Naive thymus-derived CD4-positive, alpha-beta T cell (primary cell): ENCODE data around the gene ANXA8. TPM values are rescaled to one million over a fixed set of nuclear protein-coding genes. Genes with fewer than 3 reads are reported as not detected.

Source experiments
- ATAC-seq: fragments of 150-1000 bp; cut with Tn5 transposase; 2 replicates; pipeline ENCODE4 v1.10.0; 2021; ENCODE audit warnings: mild to moderate bottlenecking, moderate library complexity
- CTCF ChIA-PET: fragments of 350-600 bp; sonication (Branson Sonifier 250); formaldehyde crosslinking; loops from one replicate; lab custom pipeline; 2021; ENCODE audit warnings: antibody characterized with exemption; lab: Charles Lee
- POLR2A ChIA-PET: fragments of 350-600 bp; sonication (Branson Sonifier 250); formaldehyde crosslinking; loops from one replicate; lab custom pipeline; 2021; ENCODE audit warnings: antibody characterized with exemption, inconsistent platforms; lab: Charles Lee
- DNase-seq, 9 donors: peaks; one replicate each; pipeline versions ENCODE4 v3.0.0 to v3.0.0-alpha.2; 2020 to 2022; ENCODE audit warnings: mixed read lengths in 1 of 9
- H3K27ac ChIP-seq: one replicate; pipeline ENCODE4 v1.7.0; 2013; ENCODE audit warnings: mild to moderate bottlenecking, low read depth, low read length, moderate library complexity
- H3K27me3 ChIP-seq, 2 donors: one replicate each; pipeline ENCODE4 v1.7.0; 2013; ENCODE audit warnings: low read length in 2 of 2, mild to moderate bottlenecking in 2 of 2, moderate library complexity in 2 of 2; ENCODE audit not compliant: control insufficient read depth in 2 of 2, insufficient read depth in 2 of 2
- H3K36me3 ChIP-seq, 3 experiments: 1 replicate in 2 of 3; 2 replicates in 1 of 3; pipeline ENCODE4 v1.7.0; 2013; ENCODE audit warnings: low read length in 3 of 3, mild to moderate bottlenecking in 3 of 3, moderate library complexity in 1 of 3; ENCODE audit not compliant: insufficient read depth in 3 of 3, control insufficient read depth in 2 of 3
- H3K4me1 ChIP-seq, 2 donors: one replicate each; pipeline ENCODE4 v1.7.0; 2013; ENCODE audit warnings: low read length in 2 of 2, mild to moderate bottlenecking in 2 of 2, moderate library complexity in 1 of 2; ENCODE audit not compliant: control insufficient read depth in 2 of 2, insufficient read depth in 2 of 2
- H3K4me3 ChIP-seq: 2 replicates; pipeline ENCODE4 v1.7.0; 2013; ENCODE audit warnings: mild to moderate bottlenecking, low read length
- H3K9me3 ChIP-seq, 3 experiments: 1 replicate in 2 of 3; 2 replicates in 1 of 3; pipeline ENCODE4 v1.7.0; 2013; ENCODE audit warnings: low read length in 3 of 3; ENCODE audit not compliant: control insufficient read depth in 2 of 3
- H3K27ac Mint-ChIP-seq, 9 donors: one replicate each; pipeline ENCODE4 v1.8.0; 2020 to 2022; ENCODE audit warnings: mixed read lengths in 9 of 9, mild to moderate bottlenecking in 8 of 9, moderate library complexity in 5 of 9, inconsistent platforms in 2 of 9
- H3K27me3 Mint-ChIP-seq, 5 donors: one replicate each; pipeline ENCODE4 v1.8.0; 2021 to 2022; ENCODE audit warnings: mixed read lengths in 5 of 5, mild to moderate bottlenecking in 1 of 5
- H3K36me3 Mint-ChIP-seq, 5 donors: one replicate each; pipeline ENCODE4 v1.8.0; 2020 to 2022; ENCODE audit warnings: mixed read lengths in 5 of 5, mild to moderate bottlenecking in 3 of 5, inconsistent platforms in 1 of 5
- H3K4me1 Mint-ChIP-seq, 7 donors: one replicate each; pipeline ENCODE4 v1.8.0; 2020 to 2022; ENCODE audit warnings: mixed read lengths in 7 of 7, mild to moderate bottlenecking in 3 of 7, inconsistent platforms in 1 of 7
- H3K4me3 Mint-ChIP-seq, 10 donors: one replicate each; pipeline ENCODE4 v1.8.0; 2020 to 2022; ENCODE audit warnings: mild to moderate bottlenecking in 10 of 10, mixed read lengths in 10 of 10, moderate library complexity in 6 of 10, inconsistent platforms in 2 of 10
- H3K9me3 Mint-ChIP-seq, 11 donors: one replicate each; pipeline ENCODE4 v1.8.0; 2020 to 2022; ENCODE audit warnings: mixed read lengths in 11 of 11, mild to moderate bottlenecking in 4 of 11, inconsistent platforms in 1 of 11, moderate library complexity in 1 of 11
- intact Hi-C, 2 donors: fragments of 100-400 bp; cut with micrococcal nuclease; formaldehyde crosslinking; loops; one replicate each; pipeline ENCODE4 v1.15.1; 2023
- polyA plus RNA-seq, 2 donors: library from polyadenylated mRNA; unstranded; fragments of 300-500 nt; fragmentation: Illumina TruSeq; gene quantifications; one replicate each; pipeline ENCODE4 v1.2.3, GENCODE V29; 2021
- total RNA-seq, 6 experiments: library from RNA in 5 of 6; stranded (reverse) in 5 of 6; gene quantifications; 1 replicate in 5 of 6; 2 replicates in 1 of 6; pipeline ENCODE4 v1.2.3 and lab custom pipeline; 2021 to 2026

The ANXA8 gene
- total and polyA plus RNA-seq, 7 experiments from 2014 or later: 0.63 TPM; not detected in 6

GRCh38 chr10:47447705-47448104 lies 36.2 kb downstream of the ANXA8 start:
- intact Hi-C loops: no loop called here
- H3K4me1 ChIP-seq: peaks cover 0 to 3% of the 10 kb centered on the region in 2 donors
- H3K4me1 Mint-ChIP-seq: peaks cover 0 to 18% (median 16%) of the 10 kb centered on the region in 7 donors
- H3K36me3 Mint-ChIP-seq: peaks cover 0 to 10% (median 4%) of the 10 kb centered on the region in 5 donors
- peaks cover 0 to 25% (median 0%) of the 10 kb centered on the region in 3 experiments for H3K9me3 ChIP-seq
- no peak for ATAC-seq
- H3K9me3 Mint-ChIP-seq: peaks cover 4 to 28% (median 14%) of the 10 kb centered on the region in 11 donors
- peaks cover 0 to 7% (median 3%) of the 10 kb centered on the region in 5 donors for H3K27me3 Mint-ChIP-seq
- POLR2A ChIA-PET: no interaction called here
- no peaks in the 10 kb centered on the region for H3K36me3 ChIP-seq
- CTCF ChIA-PET: no interaction called here
- H3K4me3 Mint-ChIP-seq: peak overlapping the region in 1 of 10 donors; percentile 1
- no peak overlapping the region for H3K4me3 ChIP-seq
- no peak overlapping the region for H3K27ac ChIP-seq
- DNase-seq: no peak
- no peaks in the 10 kb centered on the region for H3K27me3 ChIP-seq
- H3K27ac Mint-ChIP-seq: no peak overlapping the region

GRCh38 chr10:47447209-47447608 lies 36.7 kb downstream of the ANXA8 start:
- H3K36me3 Mint-ChIP-seq: peaks cover 0 to 10% (median 4%) of the 10 kb centered on the region in 5 donors
- Histone ChIP-seq H3K4me3 (no peak overlapping the region), H3K27me3 (no peaks in the 10 kb centered on the region), H3K36me3 (no peaks in the 10 kb centered on the region), H3K4me1 (peaks cover 0 to 3% of the 10 kb centered on the region in 2 donors), H3K9me3 (peaks cover 0 to 25% (median 0%) of the 10 kb centered on the region in 3 experiments), H3K27ac (no peak overlapping the region)
- ATAC-seq: no peak
- H3K27me3 Mint-ChIP-seq: peaks cover 0 to 12% (median 6%) of the 10 kb centered on the region in 5 donors
- intact Hi-C loops: no loop called here
- peaks cover 4 to 28% (median 14%) of the 10 kb centered on the region in 11 donors for H3K9me3 Mint-ChIP-seq
- ChIA-PET CTCF (no interaction called here), POLR2A (no interaction called here)
- H3K4me1 Mint-ChIP-seq: peaks cover 0 to 18% (median 16%) of the 10 kb centered on the region in 7 donors
- DNase-seq: no peak
- no peak overlapping the region for H3K4me3 Mint-ChIP-seq
- H3K27ac Mint-ChIP-seq: no peak overlapping the region

GRCh38 chr10:47445720-47446119 lies 38.2 kb downstream of the ANXA8 start:
- peaks cover 0 to 10% (median 4%) of the 10 kb centered on the region in 5 donors for H3K36me3 Mint-ChIP-seq
- Histone ChIP-seq H3K36me3 (no peaks in the 10 kb centered on the region), H3K4me1 (peaks cover 0 to 3% of the 10 kb centered on the region in 2 donors), H3K27ac (no peak overlapping the region), H3K4me3 (no peak overlapping the region), H3K27me3 (no peaks in the 10 kb centered on the region), H3K9me3 (peaks cover 0 to 25% (median 0%) of the 10 kb centered on the region in 3 experiments)
- ChIA-PET CTCF (no interaction called here), POLR2A (no interaction called here)
- H3K27ac Mint-ChIP-seq: no peak overlapping the region
- H3K4me3 Mint-ChIP-seq: no peak overlapping the region
- H3K4me1 Mint-ChIP-seq: peaks cover 0 to 18% (median 16%) of the 10 kb centered on the region in 7 donors
- DNase-seq: no peak
- peaks cover 0 to 23% (median 16%) of the 10 kb centered on the region in 5 donors for H3K27me3 Mint-ChIP-seq
- peaks cover 4 to 32% (median 14%) of the 10 kb centered on the region in 11 donors for H3K9me3 Mint-ChIP-seq
- intact Hi-C loops: no loop called here
- ATAC-seq: no peak

GRCh38 chr10:47444047-47444446 lies 39.9 kb downstream of the ANXA8 start:
- Mint-ChIP-seq H3K27me3 (peaks cover 0 to 30% (median 24%) of the 10 kb centered on the region in 5 donors), H3K4me1 (peaks cover 0 to 15% (median 14%) of the 10 kb centered on the region in 7 donors), H3K9me3 (peaks cover 4 to 35% (median 14%) of the 10 kb centered on the region in 11 donors), H3K36me3 (peaks cover 0 to 10% (median 6%) of the 10 kb centered on the region in 5 donors), H3K4me3 (no peak overlapping the region), H3K27ac (no peak overlapping the region)
- ChIA-PET CTCF (no interaction called here), POLR2A (no interaction called here)
- ATAC-seq (no peak), DNase-seq (no peak)
- H3K36me3 ChIP-seq: no peaks in the 10 kb centered on the region
- no peaks in the 10 kb centered on the region for H3K27me3 ChIP-seq
- no peak overlapping the region for H3K4me3 ChIP-seq
- intact Hi-C loops: no loop called here
- no peak overlapping the region for H3K27ac ChIP-seq
- H3K4me1 ChIP-seq: peaks cover 0 to 3% of the 10 kb centered on the region in 2 donors
- peaks cover 0 to 25% (median 0%) of the 10 kb centered on the region in 3 experiments for H3K9me3 ChIP-seq

GRCh38 chr10:47443145-47443544 lies 40.8 kb downstream of the ANXA8 start:
- Mint-ChIP-seq H3K4me3 (no peak overlapping the region), H3K27me3 (peaks cover 2 to 32% (median 30%) of the 10 kb centered on the region in 5 donors), H3K4me1 (peaks cover 0 to 6% (median 5%) of the 10 kb centered on the region in 7 donors), H3K9me3 (peaks cover 8 to 42% (median 15%) of the 10 kb centered on the region in 11 donors), H3K27ac (no peak overlapping the region), H3K36me3 (peaks cover 0 to 10% (median 8%) of the 10 kb centered on the region in 5 donors)
- Histone ChIP-seq H3K4me1 (peaks cover 0 to under 1% of the 10 kb centered on the region in 2 donors), H3K4me3 (no peak overlapping the region), H3K9me3 (peaks cover 0 to 29% (median 0%) of the 10 kb centered on the region in 3 experiments), H3K27ac (no peak overlapping the region), H3K27me3 (no peaks in the 10 kb centered on the region), H3K36me3 (no peaks in the 10 kb centered on the region)
- ChIA-PET CTCF (no interaction called here), POLR2A (no interaction called here)
- intact Hi-C loops: no loop called here
- no peak for ATAC-seq
- no peak for DNase-seq

- Histone ChIP-seq H3K27ac (no peak overlapping the region), H3K4me3 (no peak overlapping the region), H3K27me3 (no peaks in the 10 kb centered on the region), H3K9me3 (peaks cover 0 to 29% (median 0%) of the 10 kb centered on the region in 3 experiments), H3K36me3 (no peaks in the 10 kb centered on the region), H3K4me1 (no peaks in the 10 kb centered on the region)
- peaks cover 4 to 37% (median 30%) of the 10 kb centered on the region in 5 donors for H3K27me3 Mint-ChIP-seq
- CTCF ChIA-PET: no interaction called here
- peaks cover 0 to 10% (median 8%) of the 10 kb centered on the region in 5 donors for H3K36me3 Mint-ChIP-seq
- no peak overlapping the region for H3K4me3 Mint-ChIP-seq
- POLR2A ChIA-PET: no interaction called here
- ATAC-seq (no peak), DNase-seq (no peak)
- no peak overlapping the region for H3K27ac Mint-ChIP-seq
- H3K9me3 Mint-ChIP-seq: peaks cover 8 to 48% (median 17%) of the 10 kb centered on the region in 11 donors
- intact Hi-C loops: no loop called here
- H3K4me1 Mint-ChIP-seq: no peaks in the 10 kb centered on the region
These were observed 41.6 kb downstream of the ANXA8 start for GRCh38 chr10:47442351-47442750.

GRCh38 chr10:47441938-47442337 lies 42.0 kb downstream of the ANXA8 start:
- Histone ChIP-seq H3K27me3 (no peaks in the 10 kb centered on the region), H3K9me3 (peaks cover 0 to 29% (median 0%) of the 10 kb centered on the region in 3 experiments), H3K36me3 (no peaks in the 10 kb centered on the region), H3K4me3 (no peak overlapping the region), H3K4me1 (no peaks in the 10 kb centered on the region), H3K27ac (no peak overlapping the region)
- POLR2A ChIA-PET: no interaction called here
- DNase-seq (no peak), ATAC-seq (no peak)
- H3K27me3 Mint-ChIP-seq: peaks cover 4 to 37% (median 30%) of the 10 kb centered on the region in 5 donors
- no peak overlapping the region for H3K27ac Mint-ChIP-seq
- peaks cover 8 to 51% (median 17%) of the 10 kb centered on the region in 11 donors for H3K9me3 Mint-ChIP-seq
- peaks cover 0 to 10% (median 8%) of the 10 kb centered on the region in 5 donors for H3K36me3 Mint-ChIP-seq
- H3K4me3 Mint-ChIP-seq: no peak overlapping the region
- no peaks in the 10 kb centered on the region for H3K4me1 Mint-ChIP-seq
- intact Hi-C loops: no loop called here
- CTCF ChIA-PET: no interaction called here
